Esophagus muscularis mucosa (tissue), 3 donors: Measurements from ENCODE around the gene TBKBP1.
"Not testable (repeated sequence)": the region's sequence is repeated elsewhere in the genome, so short reads cannot be mapped to it uniquely, and the experiment has no call there.

Source experiments
- CTCF ChIP-seq, 3 experiments: fragments of 200-600 bp in 2 of 3; fragments of 450-650 bp in 1 of 3; sonication (generic) in 2 of 3; IDR thresholded peaks; one replicate each; pipeline ENCODE4 v1.5.1; 2017 to 2019; ENCODE audit warnings: antibody characterized with exemption in 3 of 3, mild to moderate bottlenecking in 2 of 3, moderate library complexity in 1 of 3
- POLR2A ChIP-seq: fragments of 450-650 bp; IDR thresholded peaks from one replicate; pipeline ENCODE4 v1.6.1; 2017; ENCODE audit warnings: antibody characterized with exemption, moderate library complexity, mild to moderate bottlenecking, low read depth

GRCh38 chr17:47682727-47683126, 11.2 kb upstream of the TBKBP1 start:
- TF ChIP-seq CTCF (IDR thresholded peaks at IDR 0.05); POLR2A: not testable (repeated sequence)
